Renal cortical epithelial cell (primary cell): ENCODE results near the gene RNF4. TPM values are rescaled to one million over a fixed set of nuclear protein-coding genes. Genes with fewer than 3 reads are reported as not detected.
"Not testable (repeated sequence)": the region's sequence is repeated elsewhere in the genome, so short reads cannot be mapped to it uniquely, and the experiment has no call there.

Source experiments
- DNase-seq: peaks from one replicate; pipeline ENCODE4 v3.0.0-alpha.2; 2011; ENCODE audit warnings: low read depth
- total RNA-seq: library from RNA; depleted of rRNA; stranded (reverse); fragments of >200 nt; gene quantifications from 2 replicates; pipeline ENCODE4 v1.2.3, GENCODE V29; 2014

The RNF4 gene
- total RNA-seq, 1 donor from 2014 or later = 139 TPM

DNA sequence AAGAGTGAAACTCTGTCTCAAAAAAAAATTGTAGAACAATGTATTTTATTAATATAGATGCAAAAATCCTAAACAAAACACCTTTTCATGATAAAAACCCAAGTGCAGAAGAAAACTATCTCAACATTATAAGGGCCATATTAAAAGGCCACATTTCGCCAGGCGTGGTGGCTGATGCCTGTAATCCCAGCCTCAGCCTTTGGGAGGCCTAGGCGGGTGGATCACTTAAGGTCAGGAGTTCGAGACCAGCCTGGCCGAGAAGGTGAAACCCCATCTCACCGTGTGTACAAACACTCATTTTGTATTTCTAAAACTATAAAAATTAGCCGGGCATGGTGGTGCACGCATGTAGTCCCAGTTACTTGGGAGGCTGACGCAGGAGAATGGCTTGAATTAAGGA is 57.7 kb downstream of the RNF4 start:
- no peak for DNase-seq

- no peak for DNase-seq
Measured at GRCh38 chr4:2534904-2535375, 66.0 kb downstream of the RNF4 start.

DNA sequence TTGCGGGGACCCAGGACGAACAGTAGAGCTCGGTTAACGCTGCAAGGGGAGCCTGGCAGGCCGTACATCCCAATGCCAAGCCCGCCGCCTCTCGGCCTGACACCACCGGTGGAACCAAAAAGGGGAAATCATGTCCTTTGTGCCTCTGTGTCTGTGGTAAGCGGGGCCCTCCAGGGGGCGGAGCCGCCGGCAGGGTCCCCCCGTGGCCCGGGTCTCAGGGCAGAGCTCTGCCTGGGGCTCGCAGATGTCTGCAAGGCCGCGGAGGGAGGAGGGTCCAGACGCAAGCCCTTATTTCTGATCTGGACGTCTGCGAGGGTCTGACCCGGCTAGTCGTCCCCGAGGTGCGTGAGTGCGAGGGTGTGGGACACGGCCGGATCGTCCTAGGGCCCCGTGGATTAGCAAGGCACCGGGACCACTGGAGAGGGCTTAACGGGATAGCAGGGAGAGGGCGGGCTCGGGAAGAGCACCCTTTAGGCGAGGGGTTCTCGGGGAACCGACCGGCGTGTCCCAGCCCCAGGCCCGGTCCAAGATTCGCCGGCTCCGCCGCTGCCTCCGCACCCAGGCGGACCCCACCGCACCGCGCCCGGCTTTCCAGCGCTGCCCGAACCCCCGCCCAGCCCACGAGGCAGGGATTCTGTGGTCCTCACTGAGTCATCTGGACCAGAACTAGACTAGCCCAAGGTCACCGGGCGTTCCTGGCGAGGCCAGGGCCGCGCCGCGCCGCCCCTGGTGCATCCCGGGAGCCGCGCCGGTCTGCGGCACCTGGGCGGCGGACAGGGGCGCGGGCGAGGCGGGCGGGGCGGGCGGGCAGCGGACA is 66.7 kb downstream of the RNF4 start:
- no peak for DNase-seq

GRCh38 chr4:2536193-2537010 is 67.5 kb downstream of the RNF4 start, which contains the start of gene FAM193A:
Gene FAM193A, plus strand, starts transcription at chr4:2536647. Its CDS starts 269 bp downstream, at chr4:2536916.
- peak; percentile 96 for DNase-seq

DNA sequence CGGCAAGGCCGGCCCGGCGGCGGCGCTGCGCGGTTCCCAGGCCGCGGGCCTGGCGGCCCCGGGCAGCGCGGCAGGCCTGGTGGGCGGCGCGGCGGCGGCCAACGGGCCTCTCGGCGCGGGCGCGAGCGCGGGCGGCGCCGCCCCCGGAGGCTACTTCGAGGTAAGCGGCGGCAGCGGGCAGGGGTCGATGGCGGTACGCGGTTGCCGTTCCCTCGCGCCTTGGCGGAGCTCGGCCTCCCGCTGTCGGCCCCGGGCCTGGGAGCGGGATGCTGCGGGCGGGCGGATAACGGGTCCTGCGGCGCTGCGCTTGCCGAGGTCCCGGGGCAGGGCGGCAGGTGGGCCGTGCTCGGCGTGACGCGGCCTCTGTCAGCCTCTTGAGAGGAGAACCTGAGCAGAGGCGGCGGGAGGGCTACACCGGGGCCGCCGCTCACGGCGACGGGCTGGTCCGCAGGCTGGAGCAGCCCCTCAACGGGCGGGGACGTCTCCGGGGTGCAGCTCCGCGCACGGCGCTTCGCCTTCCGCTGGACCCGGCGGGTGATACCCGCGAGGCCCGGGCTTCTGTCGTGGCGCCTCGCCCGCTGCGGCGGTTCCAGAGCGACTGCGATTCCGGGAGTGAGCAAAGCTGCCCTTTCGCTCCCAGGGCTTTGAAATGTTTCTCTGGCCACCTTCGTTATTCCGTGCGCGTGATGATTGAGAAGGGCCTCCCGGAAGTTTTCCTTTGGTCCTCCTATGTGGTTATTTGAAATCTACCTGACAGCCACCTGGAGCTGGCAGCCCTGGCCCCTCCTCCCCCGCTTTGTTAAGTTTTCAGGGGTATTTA is 68.3 kb downstream of the RNF4 start:
- DNase-seq = peak; percentile 23

DNA sequence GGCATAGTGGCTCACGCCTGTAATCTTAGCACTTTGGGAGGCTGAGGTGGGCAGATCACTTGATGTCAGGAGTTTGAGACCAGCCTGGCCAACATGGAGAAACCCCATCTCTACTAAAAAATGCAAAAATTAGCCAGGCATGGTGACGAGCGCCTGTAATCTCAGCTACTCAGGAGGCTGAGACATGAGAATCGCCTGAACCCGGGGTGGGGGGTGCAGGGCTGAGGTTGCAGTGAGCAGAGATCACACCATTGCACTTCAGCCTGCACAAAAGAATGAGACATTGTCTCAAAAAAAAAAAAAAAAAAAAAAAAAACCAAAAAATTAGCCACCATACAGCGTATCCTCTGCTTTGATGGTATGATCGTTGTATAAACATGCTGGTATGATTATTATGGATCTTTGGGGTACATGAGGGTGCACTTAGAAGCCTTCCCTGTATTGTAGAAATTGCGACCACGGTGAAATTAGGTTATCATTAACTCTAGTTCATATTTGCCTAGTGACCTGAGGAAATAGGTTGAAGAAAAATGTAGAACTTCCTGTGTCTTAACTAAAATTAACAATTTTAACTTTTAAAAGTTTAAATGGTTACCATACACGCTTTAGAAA is 74.8 kb downstream of the RNF4 start:
- DNase-seq = not testable (repeated sequence)

DNA sequence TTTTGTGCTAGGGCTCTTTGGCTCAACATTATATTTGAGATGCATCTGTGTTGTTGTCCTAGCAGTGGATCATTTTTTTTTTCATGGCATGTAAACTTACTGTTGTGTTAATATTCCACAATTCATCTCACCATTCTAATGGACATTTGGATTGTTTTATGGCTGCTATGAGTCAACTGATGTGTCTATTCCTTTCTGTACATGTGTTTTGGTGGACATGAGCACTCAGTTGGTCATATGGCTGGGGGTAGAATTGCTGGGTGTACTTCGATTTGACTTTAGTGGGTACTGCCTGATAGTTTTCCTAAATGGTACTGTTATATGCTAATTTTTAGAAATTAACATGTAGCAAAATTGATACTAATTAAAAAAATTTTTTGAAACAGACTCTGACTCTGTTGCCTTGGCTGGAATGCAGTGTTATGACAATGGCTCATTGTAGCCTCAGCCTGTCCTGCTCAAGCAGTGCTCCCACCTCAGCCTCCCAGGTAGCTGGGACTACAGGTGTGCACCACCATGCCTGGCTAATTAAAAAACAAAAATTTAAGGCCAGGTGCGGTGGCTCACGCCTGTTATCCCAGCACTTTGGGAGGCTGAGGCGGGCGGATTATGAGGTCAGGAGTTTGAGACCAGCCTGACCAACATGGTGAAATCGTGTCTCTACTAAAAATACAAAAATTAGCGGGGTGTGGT is 76.6 kb downstream of the RNF4 start:
- DNase-seq = no peak

DNA sequence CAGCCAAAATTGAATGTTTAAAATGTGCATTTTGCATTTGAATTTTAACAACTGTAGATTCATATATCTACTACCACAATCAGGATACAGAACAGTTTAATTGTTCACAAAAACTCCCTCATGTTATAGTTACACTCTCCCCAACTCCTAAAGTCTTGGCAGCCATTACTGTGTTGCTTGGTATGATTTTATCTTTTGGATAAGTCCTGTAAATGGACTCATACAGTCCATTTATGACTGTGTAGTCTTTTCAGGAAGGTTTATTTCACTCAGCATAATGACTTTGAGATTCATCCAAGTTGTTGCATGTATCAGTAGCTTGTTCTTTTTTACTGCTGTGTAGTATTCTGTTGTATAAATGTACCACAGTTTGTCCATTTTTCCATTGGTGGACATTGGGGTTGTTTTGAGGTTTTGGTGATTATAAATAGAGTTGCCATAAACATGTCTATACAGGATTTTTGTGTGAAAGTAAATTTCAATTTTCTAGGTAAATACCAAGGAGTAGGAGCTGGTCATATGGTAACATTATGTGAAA is 77.4 kb downstream of the RNF4 start:
- DNase-seq = no peak

DNA sequence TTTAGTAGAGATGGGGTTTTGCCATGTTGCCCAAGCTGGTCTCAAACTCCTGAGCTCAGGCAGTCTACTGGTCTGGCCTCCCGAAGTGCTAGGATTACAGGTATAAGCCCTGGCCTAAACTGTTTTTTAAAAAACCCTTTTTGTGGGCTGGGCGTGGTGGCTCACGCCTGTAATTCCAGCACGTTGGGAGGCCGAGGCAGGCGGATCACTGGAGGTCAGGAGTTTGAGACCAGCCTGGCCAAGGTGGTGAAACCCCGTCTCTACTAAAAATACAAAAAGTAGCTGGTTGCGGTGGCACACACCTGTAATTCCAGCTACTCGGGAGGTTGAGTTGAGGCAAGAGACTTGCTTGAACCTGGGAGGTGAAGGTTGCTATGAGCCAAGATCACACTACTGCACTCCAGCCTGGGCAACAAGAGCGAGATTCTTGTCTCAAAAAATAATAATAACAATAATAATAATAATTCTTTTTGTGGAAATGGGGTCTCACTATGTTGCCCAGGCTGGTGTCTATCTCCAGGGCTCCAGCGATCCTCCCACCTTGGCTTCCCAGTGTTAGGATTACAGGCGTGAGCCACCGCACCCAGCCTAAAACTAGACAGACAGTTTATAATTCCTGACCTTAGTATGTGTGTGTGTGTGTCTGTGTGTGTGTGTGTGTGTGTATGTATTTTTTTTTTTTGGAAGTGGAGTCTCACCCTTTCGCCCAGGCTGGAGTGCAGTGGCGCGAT is 78.2 kb downstream of the RNF4 start:
- not testable (repeated sequence) for DNase-seq

GRCh38 chr4:2551118-2551517 is 82.2 kb downstream of the RNF4 start:
- DNase-seq = no peak

DNA sequence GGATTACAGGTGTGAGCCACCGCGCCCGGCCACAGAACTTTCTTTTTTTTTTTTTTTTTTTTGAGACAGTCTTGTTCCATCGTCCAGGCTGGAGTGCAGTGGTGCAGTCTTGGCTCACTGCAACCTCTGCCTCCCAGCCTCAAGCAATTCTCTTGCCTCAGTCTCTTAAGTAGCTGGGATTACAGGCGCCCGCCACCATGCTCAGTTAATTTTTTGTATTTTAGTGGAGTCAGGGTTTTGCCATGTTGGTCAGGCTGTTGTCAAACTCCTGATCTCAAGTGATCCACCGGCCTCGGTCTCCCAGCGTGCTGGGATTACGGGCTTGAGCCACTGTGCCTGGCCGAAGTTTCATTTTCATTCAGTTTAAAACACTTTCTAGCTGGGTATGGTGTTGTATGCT is 83.9 kb downstream of the RNF4 start:
- DNase-seq = no peak

GRCh38 chr4:2558301-2558700 is 89.4 kb downstream of the RNF4 start:
- no peak for DNase-seq

GRCh38 chr4:2560167-2560566 is 91.3 kb downstream of the RNF4 start:
- DNase-seq = no peak

Other genes starting within 250 kb of the RNF4 start
- 6.9 and 12.6 TPM in 2 replicates for gene HAUS3, start 227.0 kb upstream of the RNF4 start, total RNA-seq
- 1.2 and 5.5 TPM in 2 replicates for gene POLN, start 227.0 kb upstream of the RNF4 start, total RNA-seq
- 41.0 and 102 TPM in 2 replicates for gene MXD4, start 207.0 kb upstream of the RNF4 start, total RNA-seq
- 3.0 and 9.2 TPM in 2 replicates for gene ZFYVE28, start 50.5 kb upstream of the RNF4 start, total RNA-seq
- 0.30 TPM in 1 of 2 replicates, not detected in the other for gene CFAP99, start 50.2 kb upstream of the RNF4 start, total RNA-seq
- gene FAM193A, start 67.5 kb downstream of the RNF4 start, total RNA-seq = 6.1 and 29.2 TPM in 2 replicates